Peyer's patch (tissue), 4 donors: ENCODE data around the gene TEKT5. TPM values are rescaled to one million over a fixed set of nuclear protein-coding genes. Genes with fewer than 3 reads are reported as not detected.

ENCODE experiments used
- DNase-seq, 3 donors: peaks; one replicate each; pipeline ENCODE4 v3.0.0-alpha.2; 2017 to 2019
- H3K27ac ChIP-seq, 4 donors: fragments of 200-600 bp; sonication (generic); one replicate each; pipeline ENCODE4 v1.5.1; 2016 to 2019
- H3K27me3 ChIP-seq, 2 donors: fragments of 200-600 bp; sonication (generic); one replicate each; pipeline ENCODE4 v1.5.1; 2019
- H3K36me3 ChIP-seq, 3 donors: fragments of 200-600 bp; sonication (generic); one replicate each; pipeline ENCODE4 v1.5.1; 2016 to 2019
- H3K4me1 ChIP-seq, 4 donors: fragments of 200-600 bp; sonication (generic); one replicate each; pipeline ENCODE4 v1.5.1; 2016 to 2019
- H3K4me3 ChIP-seq, 4 donors: fragments of 200-600 bp; sonication (generic); 1 replicate in 3 of 4; 2 replicates in 1 of 4; pipeline ENCODE4 v1.5.1; 2016 to 2019; ENCODE audit warnings: mild to moderate bottlenecking in 1 of 4
- H3K9me3 ChIP-seq, 4 donors: fragments of 200-600 bp; sonication (generic); one replicate each; pipeline ENCODE4 v1.5.1; 2016 to 2019; ENCODE audit warnings: mild to moderate bottlenecking in 1 of 4
- CTCF ChIP-seq, 6 experiments: fragments of 450-650 bp in 4 of 6; fragments of 200-600 bp in 2 of 6; sonication (generic) in 1 of 6; IDR thresholded peaks; one replicate each; pipeline ENCODE4 v1.5.1; 2017 to 2019; ENCODE audit warnings: antibody characterized with exemption in 6 of 6, mild to moderate bottlenecking in 3 of 6, moderate library complexity in 1 of 6
- POLR2A ChIP-seq, 2 donors: fragments of 450-650 bp; IDR thresholded peaks; one replicate each; pipeline ENCODE4 v1.5.1; 2017; ENCODE audit warnings: antibody characterized with exemption in 2 of 2, mild to moderate bottlenecking in 2 of 2, moderate library complexity in 2 of 2
- total RNA-seq, 4 donors: library from RNA; depleted of rRNA; stranded (reverse); fragments of >200 nt; gene quantifications; one replicate each; pipeline ENCODE4 v1.1.0, GENCODE V29; 2016

The TEKT5 gene
- total RNA-seq, 4 donors from 2014 or later = 2.0 TPM; not detected in 3

- no peak for DNase-seq
- Histone ChIP-seq H3K36me3 (no peaks in the 10 kb centered on the region), H3K9me3 (peaks cover 0 to 2% (median 0%) of the 10 kb centered on the region in 4 donors), H3K27ac (no peak overlapping the region), H3K4me1 (peaks cover 0 to under 1% (median 0%) of the 10 kb centered on the region in 4 donors), H3K27me3 (no peaks in the 10 kb centered on the region), H3K4me3 (no peak overlapping the region)
- TF ChIP-seq CTCF (IDR thresholded peaks at IDR 0.05) (no peak), POLR2A (IDR thresholded peaks at IDR 0.05) (no peak)
Measured at GRCh38 chr16:10642964-10643363, 51.8 kb downstream of the TEKT5 start.

GRCh38 chr16:10641953-10642949 lies 52.5 kb downstream of the TEKT5 start:
- Histone ChIP-seq H3K27me3 (no peaks in the 10 kb centered on the region), H3K4me1 (no peaks in the 10 kb centered on the region), H3K9me3 (peaks cover 0 to 2% (median 0%) of the 10 kb centered on the region in 4 donors), H3K4me3 (no peak overlapping the region), H3K36me3 (no peaks in the 10 kb centered on the region), H3K27ac (no peak overlapping the region)
- TF ChIP-seq POLR2A (IDR thresholded peaks at IDR 0.05) (no peak), CTCF (IDR thresholded peaks at IDR 0.05) (no peak)
- DNase-seq = no peak

GRCh38 chr16:10641555-10641952 lies 53.2 kb downstream of the TEKT5 start:
- peaks cover 0 to 2% (median 0%) of the 10 kb centered on the region in 4 donors for H3K9me3 ChIP-seq
- no peak for TF ChIP-seq CTCF (IDR thresholded peaks at IDR 0.05)
- TF ChIP-seq POLR2A (IDR thresholded peaks at IDR 0.05) = no peak
- no peak overlapping the region for H3K27ac ChIP-seq
- no peak overlapping the region for H3K4me3 ChIP-seq
- H3K36me3 ChIP-seq = no peaks in the 10 kb centered on the region
- DNase-seq = no peak
- H3K4me1 ChIP-seq = no peaks in the 10 kb centered on the region
- H3K27me3 ChIP-seq = no peaks in the 10 kb centered on the region

- Histone ChIP-seq H3K36me3 (no peaks in the 10 kb centered on the region), H3K9me3 (peaks cover 0 to 2% (median 0%) of the 10 kb centered on the region in 4 donors), H3K4me1 (no peaks in the 10 kb centered on the region), H3K27me3 (no peaks in the 10 kb centered on the region), H3K27ac (no peak overlapping the region), H3K4me3 (no peak overlapping the region)
- DNase-seq = no peak
- TF ChIP-seq POLR2A (IDR thresholded peaks at IDR 0.05) (no peak), CTCF (IDR thresholded peaks at IDR 0.05) (no peak)
Measured at GRCh38 chr16:10640934-10641333, 53.8 kb downstream of the TEKT5 start.

GRCh38 chr16:10638101-10638500 lies 56.6 kb downstream of the TEKT5 start:
- H3K4me1 ChIP-seq = no peaks in the 10 kb centered on the region
- no peaks in the 10 kb centered on the region for H3K27me3 ChIP-seq
- H3K9me3 ChIP-seq = peaks cover 0 to 9% (median 0%) of the 10 kb centered on the region in 4 donors
- no peak overlapping the region for H3K4me3 ChIP-seq
- H3K27ac ChIP-seq = no peak overlapping the region
- DNase-seq = no peak
- TF ChIP-seq POLR2A (IDR thresholded peaks at IDR 0.05) = no peak
- TF ChIP-seq CTCF (IDR thresholded peaks at IDR 0.05) = no peak
- no peaks in the 10 kb centered on the region for H3K36me3 ChIP-seq
